ENCODE measurements around the gene ESYT3. TPM values are rescaled to one million over a fixed set of nuclear protein-coding genes. Genes with fewer than 3 reads are reported as not detected.
"Not testable (repeated sequence)": the region's sequence is repeated elsewhere in the genome, so short reads cannot be mapped to it uniquely, and the experiment has no call there.

The ESYT3 gene
- total RNA-seq, 1 donor from 2014 or later = 0.23 TPM

- Mint-ChIP-seq H3K4me3 (no peak overlapping the region), H3K4me1 (no peaks in the 10 kb centered on the region), H3K36me3 (ENCODE audit: low read depth) (no peaks in the 10 kb centered on the region), H3K27me3 (peaks cover 21% of the 10 kb centered on the region), H3K27ac (no peak overlapping the region), H3K9me3 (no peaks in the 10 kb centered on the region)
- intact Hi-C loops (cut with micrococcal nuclease) = no loop called here
- DNase-seq = no peak
Measured at GRCh38 chr3:138426211-138426610, 8.2 kb upstream of the ESYT3 start.

GRCh38 chr3:138426754-138427153 lies 7.7 kb upstream of the ESYT3 start:
- intact Hi-C loops (cut with micrococcal nuclease); DNase-seq; H3K4me1 Mint-ChIP-seq; H3K27ac Mint-ChIP-seq; H3K9me3 Mint-ChIP-seq; H3K4me3 Mint-ChIP-seq; H3K36me3 Mint-ChIP-seq (ENCODE audit: low read depth): not testable (repeated sequence)
- H3K27me3 Mint-ChIP-seq = peaks cover 20% of the 10 kb centered on the region

DNA sequence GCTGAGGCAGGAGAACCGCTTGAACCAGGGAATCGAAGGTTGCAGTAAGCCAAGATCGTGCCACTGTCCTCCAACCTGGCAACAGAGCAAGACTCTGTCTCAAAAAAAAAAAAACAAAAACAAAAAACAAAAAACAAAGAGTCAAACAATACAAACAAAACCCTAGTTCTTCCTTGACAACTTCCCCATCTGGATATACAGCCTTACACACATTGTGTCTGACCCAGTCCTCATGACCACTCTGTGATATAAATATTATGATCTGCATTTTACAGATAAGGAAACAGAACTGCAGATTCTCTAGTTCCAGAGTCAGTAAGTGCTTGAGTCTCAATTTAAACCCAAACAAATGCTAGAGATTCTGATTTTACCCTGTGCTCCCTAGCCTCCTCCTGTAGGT lies 4.8 kb upstream of the ESYT3 start:
- peaks cover 7% of the 10 kb centered on the region for H3K4me1 Mint-ChIP-seq
- intact Hi-C loops (cut with micrococcal nuclease) = no loop called here

GRCh38 chr3:138432576-138433240 lies 1.7 kb upstream of the ESYT3 start:
- no peak overlapping the region for H3K4me3 Mint-ChIP-seq
- H3K27me3 Mint-ChIP-seq = peaks cover 60% of the 10 kb centered on the region
- H3K36me3 Mint-ChIP-seq (ENCODE audit: low read depth) = no peaks in the 10 kb centered on the region
- no peak for DNase-seq
- intact Hi-C loops (cut with micrococcal nuclease) = no loop called here
- peaks cover 7% of the 10 kb centered on the region for H3K4me1 Mint-ChIP-seq
- H3K9me3 Mint-ChIP-seq = no peaks in the 10 kb centered on the region
- H3K27ac Mint-ChIP-seq = no peak overlapping the region

More for the DNA sequence above, 4.8 kb upstream of the ESYT3 start:
- Mint-ChIP-seq H3K4me3 (no peak overlapping the region), H3K27ac (no peak overlapping the region), H3K27me3 (peaks cover 39% of the 10 kb centered on the region), H3K9me3 (no peaks in the 10 kb centered on the region), H3K36me3 (ENCODE audit: low read depth) (no peaks in the 10 kb centered on the region)
- DNase-seq = no peak

DNA sequence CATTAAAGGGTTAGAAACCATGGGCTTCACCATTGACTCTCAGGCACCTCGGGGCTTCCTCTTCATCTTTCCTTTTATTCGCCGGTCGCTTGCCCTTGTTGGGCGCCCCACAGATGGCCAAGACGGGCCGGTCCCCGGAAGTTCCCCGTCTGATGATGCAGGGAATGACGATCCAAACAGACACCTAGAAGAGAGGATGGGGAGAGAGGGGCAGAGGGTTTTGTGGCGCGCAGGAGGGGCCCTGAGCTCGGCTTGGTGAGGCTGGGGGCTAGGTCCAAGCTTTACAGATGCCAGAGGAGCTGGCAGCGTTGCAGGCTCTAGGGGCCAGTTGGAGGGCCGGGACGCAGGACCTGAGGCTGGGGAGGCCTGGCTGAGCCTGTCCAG lies 532 bp upstream of the ESYT3 start:
- intact Hi-C loops (cut with micrococcal nuclease) = no loop called here
- H3K27me3 Mint-ChIP-seq = peaks cover 59% of the 10 kb centered on the region
- H3K36me3 Mint-ChIP-seq (ENCODE audit: low read depth) = no peaks in the 10 kb centered on the region

DNA sequence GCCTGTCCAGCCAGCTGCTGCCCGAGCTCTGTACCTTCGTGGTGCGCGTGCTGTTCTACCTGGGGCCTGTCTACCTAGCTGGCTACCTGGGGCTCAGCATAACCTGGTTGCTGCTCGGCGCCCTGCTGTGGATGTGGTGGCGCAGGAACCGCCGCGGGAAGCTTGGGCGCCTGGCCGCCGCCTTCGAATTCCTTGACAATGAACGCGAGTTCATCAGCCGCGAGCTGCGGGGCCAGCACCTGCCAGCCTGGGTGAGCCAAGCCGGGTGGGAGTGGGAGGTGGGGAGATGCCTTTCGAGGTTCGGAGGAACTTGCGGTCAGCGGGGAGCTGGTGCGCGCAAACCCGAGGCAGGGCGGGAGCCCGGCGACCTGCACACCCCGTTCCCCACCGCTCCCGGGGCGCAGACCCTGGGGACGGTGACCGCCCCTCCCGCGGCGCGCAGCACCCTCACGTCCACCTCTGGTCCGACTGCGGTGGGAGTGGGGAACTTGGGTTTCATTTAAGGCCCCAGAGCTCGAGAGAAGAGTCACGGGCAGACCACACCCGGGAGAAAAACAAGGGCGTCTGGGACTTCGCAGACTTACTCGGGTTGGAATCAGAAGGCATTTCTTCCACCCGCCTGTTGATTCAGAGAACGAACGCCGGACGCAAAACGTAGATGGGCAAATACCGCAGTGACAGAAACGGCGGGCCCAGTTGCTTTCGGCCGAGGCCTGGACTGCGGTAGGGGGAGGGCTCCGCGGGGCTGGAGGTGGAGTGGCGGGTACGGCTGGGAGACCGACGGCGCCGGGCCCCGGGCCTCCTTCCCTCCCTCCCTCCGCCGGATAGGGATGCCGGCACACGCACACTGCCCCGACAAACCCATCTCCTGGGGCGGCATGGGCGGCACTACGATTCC lies 708 bp downstream of the ESYT3 start:
- Mint-ChIP-seq H3K27me3 (peaks cover 60% of the 10 kb centered on the region), H3K9me3 (no peaks in the 10 kb centered on the region), H3K36me3 (ENCODE audit: low read depth) (no peaks in the 10 kb centered on the region), H3K4me3 (peak overlapping the region; percentile 82), H3K27ac (no peak overlapping the region), H3K4me1 (peaks cover 7% of the 10 kb centered on the region)
- DNase-seq = peak; percentile 64
- intact Hi-C loops (cut with micrococcal nuclease) = no loop called here

More for the DNA sequence above, 532 bp upstream of the ESYT3 start:
- H3K4me1 Mint-ChIP-seq = peaks cover 7% of the 10 kb centered on the region
- H3K4me3 Mint-ChIP-seq = peak overlapping the region; percentile 82
- no peak for DNase-seq
- no peak overlapping the region for H3K27ac Mint-ChIP-seq
- H3K9me3 Mint-ChIP-seq = no peaks in the 10 kb centered on the region

GRCh38 chr3:138435840-138436239 lies 1.4 kb downstream of the ESYT3 start:
- peaks cover 60% of the 10 kb centered on the region for H3K27me3 Mint-ChIP-seq

DNA sequence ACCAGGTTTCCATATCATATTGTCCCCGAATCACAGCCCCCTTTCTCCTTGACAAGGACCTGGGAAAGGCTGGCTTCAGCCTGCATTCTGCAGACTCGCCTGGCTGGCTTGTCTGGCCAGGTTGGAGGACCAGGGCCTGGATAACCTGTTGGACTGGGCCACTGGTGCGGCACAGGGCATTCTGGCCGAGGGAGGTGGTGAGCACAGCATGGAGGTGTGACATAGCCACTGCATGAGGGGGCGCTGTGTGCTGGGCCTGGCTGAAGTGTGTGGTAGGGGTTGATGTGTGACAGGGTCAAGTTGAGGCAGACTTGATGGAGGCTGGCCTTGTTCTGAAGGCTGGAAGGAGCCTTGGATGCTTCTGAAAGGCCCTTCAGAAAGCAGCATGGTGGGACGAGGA lies 2.9 kb downstream of the ESYT3 start:
- H3K4me1 Mint-ChIP-seq = peaks cover 7% of the 10 kb centered on the region
- no peaks in the 10 kb centered on the region for H3K36me3 Mint-ChIP-seq (ENCODE audit: low read depth)
- intact Hi-C loops (cut with micrococcal nuclease) = no loop called here
- no peak overlapping the region for H3K27ac Mint-ChIP-seq
- DNase-seq = no peak
- no peak overlapping the region for H3K4me3 Mint-ChIP-seq
- peaks cover 49% of the 10 kb centered on the region for H3K27me3 Mint-ChIP-seq
- no peaks in the 10 kb centered on the region for H3K9me3 Mint-ChIP-seq

More at GRCh38 chr3:138435840-138436239, 1.4 kb downstream of the ESYT3 start:
- Mint-ChIP-seq H3K9me3 (no peaks in the 10 kb centered on the region), H3K27ac (no peak overlapping the region), H3K36me3 (ENCODE audit: low read depth) (no peaks in the 10 kb centered on the region), H3K4me1 (peaks cover 7% of the 10 kb centered on the region), H3K4me3 (peak overlapping the region; percentile 57)
- DNase-seq = no peak
- intact Hi-C loops (cut with micrococcal nuclease) = no loop called here

DNA sequence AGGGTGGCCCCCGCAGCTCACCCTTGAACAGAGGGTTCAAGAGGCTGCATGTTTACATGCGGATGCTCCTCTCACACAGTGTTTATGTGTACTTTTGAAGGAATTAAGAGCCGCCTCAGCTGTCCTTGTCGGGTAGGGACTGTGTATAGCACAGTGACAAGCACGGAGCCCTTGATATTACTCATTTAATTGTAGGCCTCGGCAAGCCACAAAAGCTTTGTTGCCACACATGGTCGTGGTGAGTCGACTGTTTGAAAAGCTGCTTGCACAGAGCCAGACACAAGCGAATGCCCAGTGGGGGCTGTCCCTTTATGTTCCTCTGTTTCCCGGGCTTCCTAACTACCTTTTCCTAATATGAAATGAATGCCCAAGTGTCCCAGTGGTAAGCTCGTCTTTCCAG lies 4.5 kb downstream of the ESYT3 start:
- Mint-ChIP-seq H3K9me3 (no peaks in the 10 kb centered on the region), H3K4me1 (peaks cover 4% of the 10 kb centered on the region), H3K4me3 (no peak overlapping the region), H3K27me3 (peaks cover 41% of the 10 kb centered on the region), H3K36me3 (ENCODE audit: low read depth) (no peaks in the 10 kb centered on the region), H3K27ac (no peak overlapping the region)
- intact Hi-C loops (cut with micrococcal nuclease) = no loop called here
- no peak for DNase-seq

DNA sequence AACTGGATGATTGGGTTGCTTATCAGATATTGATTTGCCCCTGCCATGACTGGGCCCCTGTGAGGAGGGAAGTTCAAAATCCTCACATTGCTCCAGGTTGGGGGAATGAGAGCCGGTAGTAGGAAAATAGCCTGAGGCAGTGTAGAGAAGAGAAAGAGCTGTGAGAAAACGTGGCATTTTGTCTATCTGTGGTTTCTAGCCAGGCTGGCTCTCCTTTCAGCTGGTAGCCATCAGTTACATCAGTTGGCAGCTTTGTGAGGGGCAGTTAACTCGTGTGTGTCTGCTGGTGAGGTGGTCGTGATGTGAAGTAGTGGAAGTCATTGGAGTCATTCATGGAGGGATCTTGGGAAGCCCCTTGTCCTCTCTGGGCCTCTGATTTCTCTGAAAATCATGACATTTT lies 5.2 kb downstream of the ESYT3 start:
- Mint-ChIP-seq H3K4me1 (no peaks in the 10 kb centered on the region), H3K9me3 (no peaks in the 10 kb centered on the region), H3K27ac (no peak overlapping the region), H3K27me3 (peaks cover 34% of the 10 kb centered on the region), H3K36me3 (ENCODE audit: low read depth) (no peaks in the 10 kb centered on the region), H3K4me3 (no peak overlapping the region)
- intact Hi-C loops (cut with micrococcal nuclease) = no loop called here
- no peak for DNase-seq

GRCh38 chr3:138440121-138440521 lies 5.7 kb downstream of the ESYT3 start:
- H3K27me3 Mint-ChIP-seq = peaks cover 34% of the 10 kb centered on the region
- no peak overlapping the region for H3K4me3 Mint-ChIP-seq
- no peaks in the 10 kb centered on the region for H3K9me3 Mint-ChIP-seq
- H3K27ac Mint-ChIP-seq = no peak overlapping the region
- no peaks in the 10 kb centered on the region for H3K36me3 Mint-ChIP-seq (ENCODE audit: low read depth)
- intact Hi-C loops (cut with micrococcal nuclease) = no loop called here
- no peak for DNase-seq
- H3K4me1 Mint-ChIP-seq = no peaks in the 10 kb centered on the region

DNA sequence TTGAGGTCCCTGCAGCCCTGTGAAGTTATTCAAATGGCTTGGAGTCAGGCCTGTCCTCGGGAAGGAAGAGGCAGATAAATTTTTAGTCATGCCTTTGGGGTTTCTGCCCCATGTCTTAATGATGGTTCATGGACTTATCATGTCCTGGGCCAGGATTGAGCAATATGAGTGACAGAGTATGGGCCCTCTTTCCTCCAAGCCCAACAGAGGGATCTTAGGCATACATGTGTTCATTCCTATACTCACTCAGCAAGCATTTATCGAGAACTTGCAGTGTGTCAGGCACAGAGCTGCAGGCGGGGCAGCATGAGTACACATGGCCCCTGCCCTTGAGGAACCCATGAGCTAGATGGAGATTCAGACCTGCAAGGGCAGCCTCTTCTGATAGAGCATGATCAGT lies 6.2 kb downstream of the ESYT3 start:
- H3K27ac Mint-ChIP-seq = no peak overlapping the region
- peaks cover 33% of the 10 kb centered on the region for H3K27me3 Mint-ChIP-seq
- H3K4me3 Mint-ChIP-seq = no peak overlapping the region
- DNase-seq = no peak
- no peaks in the 10 kb centered on the region for H3K9me3 Mint-ChIP-seq
- intact Hi-C loops (cut with micrococcal nuclease) = no loop called here
- no peaks in the 10 kb centered on the region for H3K4me1 Mint-ChIP-seq
- H3K36me3 Mint-ChIP-seq (ENCODE audit: low read depth) = no peaks in the 10 kb centered on the region

- H3K4me1 Mint-ChIP-seq = no peaks in the 10 kb centered on the region
- no peak overlapping the region for H3K4me3 Mint-ChIP-seq
- no peaks in the 10 kb centered on the region for H3K9me3 Mint-ChIP-seq
- intact Hi-C loops (cut with micrococcal nuclease) = no loop called here
- H3K27ac Mint-ChIP-seq = no peak overlapping the region
- H3K27me3 Mint-ChIP-seq = peaks cover 26% of the 10 kb centered on the region
- no peaks in the 10 kb centered on the region for H3K36me3 Mint-ChIP-seq (ENCODE audit: low read depth)
- no peak for DNase-seq
Measured at GRCh38 chr3:138441256-138441655, 6.8 kb downstream of the ESYT3 start.

GRCh38 chr3:138441742-138442141 lies 7.3 kb downstream of the ESYT3 start:
- no peak overlapping the region for H3K4me3 Mint-ChIP-seq
- intact Hi-C loops (cut with micrococcal nuclease) = no loop called here
- no peaks in the 10 kb centered on the region for H3K36me3 Mint-ChIP-seq (ENCODE audit: low read depth)
- H3K9me3 Mint-ChIP-seq = no peaks in the 10 kb centered on the region
- H3K27ac Mint-ChIP-seq = no peak overlapping the region
- DNase-seq = no peak
- peaks cover 23% of the 10 kb centered on the region for H3K27me3 Mint-ChIP-seq
- no peaks in the 10 kb centered on the region for H3K4me1 Mint-ChIP-seq
